ENCODE data around the gene THSD4.
"Not testable (repeated sequence)": the region's sequence is repeated elsewhere in the genome, so short reads cannot be mapped to it uniquely, and the experiment has no call there.

The THSD4 gene

DNA sequence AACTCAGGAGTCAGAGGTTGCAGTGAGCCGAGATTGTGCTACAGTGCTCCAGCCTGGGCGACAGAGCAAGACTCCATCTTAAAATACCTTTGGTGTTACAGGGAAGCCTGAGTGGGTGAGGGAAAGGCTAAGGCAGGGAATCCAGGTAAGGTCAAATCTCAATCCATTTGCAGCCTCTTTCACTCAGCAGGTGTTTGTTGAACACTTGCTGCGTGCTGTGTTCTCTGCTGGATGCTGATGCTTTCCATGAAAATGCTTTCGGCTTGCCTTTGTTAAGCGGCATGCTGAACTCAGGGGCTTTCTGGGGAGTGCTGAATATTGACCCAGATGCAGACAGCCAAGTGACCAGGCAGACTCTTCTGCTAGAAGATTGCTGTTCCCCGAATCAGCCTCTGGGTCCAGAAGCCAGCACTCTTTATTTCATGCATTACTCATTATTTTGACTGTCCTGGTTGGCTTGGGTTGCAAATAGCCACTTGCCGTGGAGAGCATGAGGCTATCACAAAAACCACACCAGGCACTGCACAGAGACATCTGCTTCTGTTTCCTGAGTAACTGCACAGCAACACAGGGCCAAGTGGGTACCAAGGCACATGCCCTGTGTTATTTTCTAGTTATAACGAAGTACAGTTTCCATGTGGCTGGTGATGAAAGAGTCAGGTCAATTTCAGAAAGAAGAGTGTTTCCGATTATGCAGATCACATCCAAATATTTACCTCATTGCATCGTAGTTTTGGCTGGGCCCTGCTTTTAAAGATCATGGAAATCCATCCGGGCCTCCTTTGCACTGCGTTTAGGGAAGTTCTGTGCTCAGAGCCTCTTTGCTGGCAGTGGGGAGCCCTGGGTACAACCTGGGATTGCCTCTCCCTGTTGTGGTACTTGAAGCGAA, 88.6 kb downstream of the THSD4 start:
- H3K27ac ChIP-seq (ENCODE audit: low read depth, low read length) = no peak overlapping the region
- no peaks in the 10 kb centered on the region for H3F3A ChIP-seq (ENCODE audit: control insufficient read depth, insufficient read depth)
- H3K27me3 ChIP-seq (ENCODE audit: control insufficient read depth, low read length) = no peaks in the 10 kb centered on the region
- H4K20me1 ChIP-seq (ENCODE audit: control insufficient read depth, insufficient read depth, low read depth, low read length) = no peaks in the 10 kb centered on the region
- no peak overlapping the region for H3K4me3 ChIP-seq (ENCODE audit: low read length)
- H3K9me3 ChIP-seq (ENCODE audit: control insufficient read depth, insufficient read depth, low read length) = no peaks in the 10 kb centered on the region
- H3K36me3 ChIP-seq (ENCODE audit: control insufficient read depth, low read length) = no peaks in the 10 kb centered on the region
- no peak overlapping the region for H3K4me2 ChIP-seq (ENCODE audit: low read length)
- TF ChIP-seq EZH2phosphoT487 (IDR thresholded peaks at IDR 0.05; ENCODE audit: borderline replicate concordance, low read length) = no peak
- TF ChIP-seq, protein P1, sequence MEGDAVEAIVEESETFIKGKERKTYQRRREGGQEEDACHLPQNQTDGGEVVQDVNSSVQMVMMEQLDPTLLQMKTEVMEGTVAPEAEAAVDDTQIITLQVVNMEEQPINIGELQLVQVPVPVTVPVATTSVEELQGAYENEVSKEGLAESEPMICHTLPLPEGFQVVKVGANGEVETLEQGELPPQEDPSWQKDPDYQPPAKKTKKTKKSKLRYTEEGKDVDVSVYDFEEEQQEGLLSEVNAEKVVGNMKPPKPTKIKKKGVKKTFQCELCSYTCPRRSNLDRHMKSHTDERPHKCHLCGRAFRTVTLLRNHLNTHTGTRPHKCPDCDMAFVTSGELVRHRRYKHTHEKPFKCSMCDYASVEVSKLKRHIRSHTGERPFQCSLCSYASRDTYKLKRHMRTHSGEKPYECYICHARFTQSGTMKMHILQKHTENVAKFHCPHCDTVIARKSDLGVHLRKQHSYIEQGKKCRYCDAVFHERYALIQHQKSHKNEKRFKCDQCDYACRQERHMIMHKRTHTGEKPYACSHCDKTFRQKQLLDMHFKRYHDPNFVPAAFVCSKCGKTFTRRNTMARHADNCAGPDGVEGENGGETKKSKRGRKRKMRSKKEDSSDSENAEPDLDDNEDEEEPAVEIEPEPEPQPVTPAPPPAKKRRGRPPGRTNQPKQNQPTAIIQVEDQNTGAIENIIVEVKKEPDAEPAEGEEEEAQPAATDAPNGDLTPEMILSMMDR (IDR thresholded peaks at IDR 0.05; ENCODE audit: low read depth, low read length, poor library complexity, severe bottlenecking) = no peak
- no peaks in the 10 kb centered on the region for H3K4me1 ChIP-seq (ENCODE audit: control insufficient read depth, low read length)
- H3K79me2 ChIP-seq (ENCODE audit: control insufficient read depth, low read length) = no peaks in the 10 kb centered on the region
- no peaks in the 10 kb centered on the region for H3K9me2 ChIP-seq (replicated peaks; ENCODE audit: control insufficient read depth, low read length)

DNA sequence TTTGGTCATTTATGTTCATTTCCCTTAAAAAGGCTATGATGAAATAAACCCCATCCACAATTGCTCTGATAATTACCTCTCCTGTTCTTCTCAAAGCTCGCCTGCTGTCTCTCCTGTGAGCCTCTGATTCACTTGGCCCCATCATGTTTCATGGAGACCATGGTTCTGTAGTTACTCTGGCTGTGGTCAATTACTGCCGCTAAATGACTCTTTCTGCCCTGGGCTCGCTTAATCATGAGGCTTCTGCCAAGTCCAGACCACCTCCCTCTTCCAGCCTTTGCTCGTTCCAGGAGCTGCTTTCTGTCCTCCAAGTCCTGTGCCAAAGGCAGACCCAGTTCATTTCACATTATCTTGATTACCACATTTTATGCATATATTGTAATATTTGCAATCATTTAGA, 91.9 kb downstream of the THSD4 start:
- H3K27me3 ChIP-seq (ENCODE audit: control insufficient read depth, low read length) = no peaks in the 10 kb centered on the region
- H3K4me3 ChIP-seq (ENCODE audit: low read length) = no peak overlapping the region
- no peaks in the 10 kb centered on the region for H3K9me2 ChIP-seq (replicated peaks; ENCODE audit: control insufficient read depth, low read length)
- no peaks in the 10 kb centered on the region for H3F3A ChIP-seq (ENCODE audit: control insufficient read depth, insufficient read depth)
- H3K4me2 ChIP-seq (ENCODE audit: low read length) = no peak overlapping the region
- TF ChIP-seq EZH2phosphoT487 (IDR thresholded peaks at IDR 0.05; ENCODE audit: borderline replicate concordance, low read length) = no peak
- TF ChIP-seq, protein P1 (IDR thresholded peaks at IDR 0.05; ENCODE audit: low read depth, low read length, poor library complexity, severe bottlenecking) = no peak
- H3K4me1 ChIP-seq (ENCODE audit: control insufficient read depth, low read length) = no peaks in the 10 kb centered on the region
- no peak overlapping the region for H3K27ac ChIP-seq (ENCODE audit: low read depth, low read length)
- H3K79me2 ChIP-seq (ENCODE audit: control insufficient read depth, low read length) = no peaks in the 10 kb centered on the region
- H3K36me3 ChIP-seq (ENCODE audit: control insufficient read depth, low read length) = no peaks in the 10 kb centered on the region
- no peaks in the 10 kb centered on the region for H3K9me3 ChIP-seq (ENCODE audit: control insufficient read depth, insufficient read depth, low read length)
- H4K20me1 ChIP-seq (ENCODE audit: control insufficient read depth, insufficient read depth, low read depth, low read length) = no peaks in the 10 kb centered on the region

DNA sequence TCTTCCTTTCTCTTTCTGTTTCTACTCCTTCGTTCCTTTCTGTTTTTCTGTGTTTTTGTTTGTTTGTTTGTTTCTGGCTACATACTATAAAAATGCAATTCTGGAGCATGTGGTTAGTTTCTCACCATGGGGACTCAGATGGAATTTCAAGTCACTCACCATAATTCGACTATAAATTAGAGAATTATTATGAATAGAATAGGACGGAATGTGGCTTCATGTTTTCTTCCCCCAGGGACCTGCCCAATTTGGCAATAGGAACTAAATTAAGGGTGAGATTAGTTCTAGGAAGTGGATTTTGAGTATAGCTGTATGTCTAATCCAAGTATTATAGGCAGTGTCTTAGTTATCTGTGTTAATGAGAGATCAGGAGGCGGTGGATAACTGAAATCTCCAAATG, 96.9 kb downstream of the THSD4 start:
- Histone ChIP-seq H3K79me2 (ENCODE audit: control insufficient read depth, low read length) (no peaks in the 10 kb centered on the region), H3K9me2 (replicated peaks; ENCODE audit: control insufficient read depth, low read length) (no peaks in the 10 kb centered on the region), H3K27me3 (ENCODE audit: control insufficient read depth, low read length) (no peaks in the 10 kb centered on the region), H3K9me3 (ENCODE audit: control insufficient read depth, insufficient read depth, low read length) (peaks cover 3% of the 10 kb centered on the region; the same call in 1 of the 2 replicates), H3K4me2 (ENCODE audit: low read length) (no peak overlapping the region), H3K36me3 (ENCODE audit: control insufficient read depth, low read length) (no peaks in the 10 kb centered on the region), H3K4me3 (ENCODE audit: low read length) (no peak overlapping the region), H4K20me1 (ENCODE audit: control insufficient read depth, insufficient read depth, low read depth, low read length) (no peaks in the 10 kb centered on the region), H3K27ac (ENCODE audit: low read depth, low read length) (no peak overlapping the region), H3K4me1 (ENCODE audit: control insufficient read depth, low read length) (no peaks in the 10 kb centered on the region), H3F3A (ENCODE audit: control insufficient read depth, insufficient read depth) (no peaks in the 10 kb centered on the region)
- TF ChIP-seq EZH2phosphoT487 (IDR thresholded peaks at IDR 0.05; ENCODE audit: borderline replicate concordance, low read length) = no peak
- TF ChIP-seq, protein P1 (IDR thresholded peaks at IDR 0.05; ENCODE audit: low read depth, low read length, poor library complexity, severe bottlenecking) = no peak

DNA sequence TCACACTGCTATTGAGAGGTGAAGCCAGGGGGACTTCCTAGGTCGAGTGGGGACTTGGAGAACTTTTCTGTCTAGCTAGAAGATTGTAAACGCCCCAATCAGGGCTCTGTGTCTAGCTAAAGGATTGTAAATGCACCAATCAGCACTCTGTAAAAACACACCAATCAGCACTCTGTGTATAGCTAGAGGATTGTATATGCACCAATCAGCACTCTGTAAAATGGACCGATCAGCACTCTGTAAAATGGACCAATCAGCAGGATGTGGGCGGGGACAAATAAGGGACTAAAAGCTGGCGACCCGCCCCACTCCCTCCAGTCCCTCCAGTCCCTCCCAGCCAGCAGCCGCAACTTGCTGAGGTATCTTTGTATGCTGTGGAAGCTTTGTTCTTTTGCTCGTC, 98.7 kb downstream of the THSD4 start:
- H3F3A ChIP-seq (ENCODE audit: control insufficient read depth, insufficient read depth); H4K20me1 ChIP-seq (ENCODE audit: control insufficient read depth, insufficient read depth, low read depth, low read length); H3K4me2 ChIP-seq (ENCODE audit: low read length); H3K27ac ChIP-seq (ENCODE audit: low read depth, low read length); H3K27me3 ChIP-seq (ENCODE audit: control insufficient read depth, low read length); H3K4me1 ChIP-seq (ENCODE audit: control insufficient read depth, low read length); H3K9me3 ChIP-seq (ENCODE audit: control insufficient read depth, insufficient read depth, low read length); H3K4me3 ChIP-seq (ENCODE audit: low read length); H3K9me2 ChIP-seq (replicated peaks; ENCODE audit: control insufficient read depth, low read length); H3K36me3 ChIP-seq (ENCODE audit: control insufficient read depth, low read length); H3K79me2 ChIP-seq (ENCODE audit: control insufficient read depth, low read length): not testable (repeated sequence)
